ENCODE results near the gene THSD1. TPM values are rescaled to one million over a fixed set of nuclear protein-coding genes. Genes with fewer than 3 reads are reported as not detected.

Gene THSD1
- total RNA-seq: 10 to 100 TPM in 1 of 4 donors, 1 to 10 TPM in 3; 4.2 to 12.6 (median 6.0) TPM

GRCh38 chr13:52405767-52406494, at the start of gene THSD1:
THSD1 (minus strand) TSS chr13:52406172; CDS start chr13:52402600, 3,572 bp downstream.
- no peak for TF ChIP-seq CTCF (IDR thresholded peaks at IDR 0.05; ENCODE audit: low read depth)

GRCh38 chr13:52455677-52456041, 49.7 kb upstream of the THSD1 start:
- TF ChIP-seq CTCF (IDR thresholded peaks at IDR 0.05; ENCODE audit: low read depth): no peak

GRCh38 chr13:52454820-52455676, 49.1 kb upstream of the THSD1 start, which contains the start of gene CKAP2:
CKAP2 (plus strand) TSS chr13:52455478; CDS start chr13:52455557, 79 bp downstream.
- TF ChIP-seq CTCF (IDR thresholded peaks at IDR 0.05; ENCODE audit: low read depth): no peak

GRCh38 chr13:52454459-52454819, 48.5 kb upstream of the THSD1 start:
- no peak for TF ChIP-seq CTCF (IDR thresholded peaks at IDR 0.05; ENCODE audit: low read depth)

- TF ChIP-seq CTCF (IDR thresholded peaks at IDR 0.05; ENCODE audit: low read depth): no peak
These were observed 46.5 kb upstream of the THSD1 start for GRCh38 chr13:52452470-52452869.

GRCh38 chr13:52451135-52451804, 45.3 kb upstream of the THSD1 start:
- no peak for TF ChIP-seq CTCF (IDR thresholded peaks at IDR 0.05; ENCODE audit: low read depth)

- no peak for TF ChIP-seq CTCF (IDR thresholded peaks at IDR 0.05; ENCODE audit: low read depth)
These were observed 44.8 kb upstream of the THSD1 start for GRCh38 chr13:52450793-52451116.

Data from subcutaneous adipose tissue (tissue), 4 donors.